Measurements from ENCODE around the gene SLC7A6.

GRCh38 chr16:68242926-68243858, 21.1 kb upstream of the SLC7A6 start:
- TF ChIP-seq, protein P1, sequence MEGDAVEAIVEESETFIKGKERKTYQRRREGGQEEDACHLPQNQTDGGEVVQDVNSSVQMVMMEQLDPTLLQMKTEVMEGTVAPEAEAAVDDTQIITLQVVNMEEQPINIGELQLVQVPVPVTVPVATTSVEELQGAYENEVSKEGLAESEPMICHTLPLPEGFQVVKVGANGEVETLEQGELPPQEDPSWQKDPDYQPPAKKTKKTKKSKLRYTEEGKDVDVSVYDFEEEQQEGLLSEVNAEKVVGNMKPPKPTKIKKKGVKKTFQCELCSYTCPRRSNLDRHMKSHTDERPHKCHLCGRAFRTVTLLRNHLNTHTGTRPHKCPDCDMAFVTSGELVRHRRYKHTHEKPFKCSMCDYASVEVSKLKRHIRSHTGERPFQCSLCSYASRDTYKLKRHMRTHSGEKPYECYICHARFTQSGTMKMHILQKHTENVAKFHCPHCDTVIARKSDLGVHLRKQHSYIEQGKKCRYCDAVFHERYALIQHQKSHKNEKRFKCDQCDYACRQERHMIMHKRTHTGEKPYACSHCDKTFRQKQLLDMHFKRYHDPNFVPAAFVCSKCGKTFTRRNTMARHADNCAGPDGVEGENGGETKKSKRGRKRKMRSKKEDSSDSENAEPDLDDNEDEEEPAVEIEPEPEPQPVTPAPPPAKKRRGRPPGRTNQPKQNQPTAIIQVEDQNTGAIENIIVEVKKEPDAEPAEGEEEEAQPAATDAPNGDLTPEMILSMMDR (IDR thresholded peaks at IDR 0.05), result no peak
- no peak for TF ChIP-seq POLR2A (IDR thresholded peaks at IDR 0.05)

All from thyroid gland (tissue), 4 donors.